Left cardiac atrium (tissue), 4 donors: ENCODE measurements around the gene KDR. TPM values are rescaled to one million over a fixed set of nuclear protein-coding genes. Genes with fewer than 3 reads are reported as not detected.

Source experiments
- ATAC-seq, 2 donors: fragments of 200-7000 bp; cut with Tn5 transposase; one replicate each; pipeline ENCODE4 v1.9.1; 2020; ENCODE audit warnings: mild to moderate bottlenecking in 2 of 2, moderate library complexity in 2 of 2
- DNase-seq: peaks from one replicate; pipeline ENCODE4 v3.0.0-alpha.2; 2020
- intact Hi-C, 2 donors: fragments of 100-400 bp; cut with DNase I; formaldehyde crosslinking; loops; one replicate each; pipeline versions ENCODE4 v1.14.1 to v1.15.1; 2022 to 2023
- total RNA-seq, 2 donors: library from RNA; stranded (reverse); fragmentation: NEBNext Ultra II Directional; extraction: Animal tissue kit (Norgen Biotek cat#: 25700); gene quantifications; one replicate each; pipeline ENCODE4 v1.2.1, GENCODE V29; 2021
- donor health status: DM: no; HTN: yes; CAD: no.
- donor health status: DM: no; HTN: yes; CAD: no; lungs with severe emphysema.
- donor health status: DM: yes; HTN: yes; CAD: no.
- donor health status: Dilated cardiomyopathy.

KDR gene
- total RNA-seq, 2 donors from 2014 or later, result 22.3 to 38.7 TPM

- DNase-seq (peak; percentile 30), ATAC-seq (peak; percentile 82 to 90)
- intact Hi-C loops, result no loop called here
These were observed 87.1 kb downstream of the KDR start for GRCh38 chr4:55038176-55038890.

- intact Hi-C loops, result no loop called here
- no peak for ATAC-seq
These were observed 87.7 kb downstream of the KDR start for GRCh38 chr4:55037728-55038127.

GRCh38 chr4:55036405-55036804 lies 89.0 kb downstream of the KDR start:
- ATAC-seq, result peak in 1 of 2 donors; percentile 22
- no peak for DNase-seq
- intact Hi-C loops, result no loop called here

More at GRCh38 chr4:55037728-55038127, 87.7 kb downstream of the KDR start:
- no peak for DNase-seq

- no peak for DNase-seq
- intact Hi-C loops, result no loop called here
- peak in 1 of 2 donors; percentile 46 for ATAC-seq
These were observed 89.5 kb downstream of the KDR start for GRCh38 chr4:55035892-55036291.

GRCh38 chr4:55033296-55033695 lies 92.1 kb downstream of the KDR start:
- DNase-seq (no peak), ATAC-seq (no peak)
- intact Hi-C loops, result no loop called here

GRCh38 chr4:55032788-55033187 lies 92.6 kb downstream of the KDR start:
- DNase-seq (no peak), ATAC-seq (peak in 1 of 2 donors; percentile 70)
- intact Hi-C loops, result no loop called here

- DNase-seq (peak; percentile 24), ATAC-seq (peak in 1 of 2 donors; percentile 45)
- intact Hi-C loops, result no loop called here
These were observed 93.2 kb downstream of the KDR start for GRCh38 chr4:55032179-55032578.

- no peak for ATAC-seq
- intact Hi-C loops, result no loop called here
- DNase-seq, result no peak
These were observed 94.2 kb downstream of the KDR start for GRCh38 chr4:55031158-55031557.

GRCh38 chr4:55030589-55030988 lies 94.8 kb downstream of the KDR start:
- no peak for DNase-seq
- no peak for ATAC-seq
- intact Hi-C loops, result no loop called here

GRCh38 chr4:55029821-55030503 lies 95.4 kb downstream of the KDR start:
- intact Hi-C loops, result loop anchor here in 1 of 2 donors (10.0 kb wide), 1 partner anchor 65 kb away; no protein-coding TSS in a partner anchor
- DNase-seq (no peak), ATAC-seq (no peak)

GRCh38 chr4:55029321-55029720 lies 96.1 kb downstream of the KDR start:
- DNase-seq (no peak), ATAC-seq (no peak)
- intact Hi-C loops, result loop anchor here in 1 of 2 donors (10.0 kb wide), 1 partner anchor 65 kb away; no protein-coding TSS in a partner anchor

Other genes starting within 250 kb of the KDR start
- 10 to 100 TPM; 10.9 to 13.5 TPM for gene SRD5A3, start 220.6 kb upstream of the KDR start, total RNA-seq